Esophagus squamous epithelium (tissue), 4 donors: ENCODE measurements around the gene FMO5.

Experiments
- POLR2A ChIP-seq, 4 donors: fragments of 450-650 bp; IDR thresholded peaks; one replicate each; pipeline ENCODE4 v1.6.1; 2017; ENCODE audit warnings: antibody characterized with exemption in 4 of 4, mild to moderate bottlenecking in 4 of 4, moderate library complexity in 3 of 4
- TF ChIP-seq, protein P1 (sequence below), 6 experiments: fragments of 450-650 bp in 4 of 6; fragments of 200-600 bp in 2 of 6; sonication (generic) in 2 of 6; IDR thresholded peaks; one replicate each; pipeline ENCODE4 v1.5.1; 2016 to 2019; ENCODE audit warnings: antibody characterized with exemption in 6 of 6, mild to moderate bottlenecking in 4 of 6, moderate library complexity in 4 of 6

DNA sequence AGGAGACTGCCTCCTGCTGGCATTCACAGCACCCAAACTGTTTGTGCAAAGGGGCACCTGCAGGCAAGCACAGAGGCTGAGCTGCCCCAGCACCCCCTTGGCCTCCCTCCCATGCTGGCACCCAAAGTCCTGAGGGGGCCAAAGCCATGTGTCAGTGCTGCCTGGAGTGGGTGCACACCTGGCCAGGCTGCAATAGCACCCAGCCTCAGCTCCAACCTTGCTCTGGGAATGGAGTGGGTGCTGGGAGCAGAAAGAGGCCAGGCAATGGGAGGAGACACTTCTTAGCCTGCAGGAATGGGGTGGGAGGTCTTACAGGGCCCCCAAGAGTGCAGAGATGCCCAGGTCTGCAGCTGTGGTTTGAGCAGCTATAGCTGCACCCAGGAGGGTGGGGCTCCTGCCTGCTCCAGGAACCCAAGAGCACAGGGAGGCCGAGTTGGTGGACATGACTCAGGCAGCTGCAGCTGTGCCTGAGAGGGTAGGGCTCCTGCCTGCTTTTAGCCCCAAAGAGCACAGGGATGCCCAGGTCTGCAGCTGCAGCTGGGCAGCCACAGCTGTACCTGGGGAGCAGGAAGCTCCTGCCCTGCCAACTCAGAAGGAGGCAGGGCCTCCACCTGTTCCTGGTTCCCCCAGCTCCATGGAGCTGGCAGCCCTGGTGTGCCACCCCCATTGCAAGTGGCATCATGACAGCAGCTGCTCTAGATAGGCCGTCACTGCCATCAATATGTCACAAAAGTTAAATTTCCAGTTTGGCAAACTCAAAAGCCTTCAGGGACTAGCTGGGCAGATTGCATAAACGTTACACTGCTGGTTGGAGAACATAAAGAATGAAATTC lies 12.0 kb upstream of the FMO5 start:
- TF ChIP-seq POLR2A (IDR thresholded peaks at IDR 0.05): no peak
- TF ChIP-seq, protein P1, sequence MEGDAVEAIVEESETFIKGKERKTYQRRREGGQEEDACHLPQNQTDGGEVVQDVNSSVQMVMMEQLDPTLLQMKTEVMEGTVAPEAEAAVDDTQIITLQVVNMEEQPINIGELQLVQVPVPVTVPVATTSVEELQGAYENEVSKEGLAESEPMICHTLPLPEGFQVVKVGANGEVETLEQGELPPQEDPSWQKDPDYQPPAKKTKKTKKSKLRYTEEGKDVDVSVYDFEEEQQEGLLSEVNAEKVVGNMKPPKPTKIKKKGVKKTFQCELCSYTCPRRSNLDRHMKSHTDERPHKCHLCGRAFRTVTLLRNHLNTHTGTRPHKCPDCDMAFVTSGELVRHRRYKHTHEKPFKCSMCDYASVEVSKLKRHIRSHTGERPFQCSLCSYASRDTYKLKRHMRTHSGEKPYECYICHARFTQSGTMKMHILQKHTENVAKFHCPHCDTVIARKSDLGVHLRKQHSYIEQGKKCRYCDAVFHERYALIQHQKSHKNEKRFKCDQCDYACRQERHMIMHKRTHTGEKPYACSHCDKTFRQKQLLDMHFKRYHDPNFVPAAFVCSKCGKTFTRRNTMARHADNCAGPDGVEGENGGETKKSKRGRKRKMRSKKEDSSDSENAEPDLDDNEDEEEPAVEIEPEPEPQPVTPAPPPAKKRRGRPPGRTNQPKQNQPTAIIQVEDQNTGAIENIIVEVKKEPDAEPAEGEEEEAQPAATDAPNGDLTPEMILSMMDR (IDR thresholded peaks at IDR 0.05): no peak
